NCI-H1436 (cell line): ENCODE measurements around the gene WNT8A.

ENCODE experiments used
- DNase-seq: peaks from one replicate; lab custom pipeline; 2025; lab: John Stamatoyannopoulos, UW

Gene WNT8A

GRCh38 chr5:138091685-138092084, 7.9 kb downstream of the WNT8A start:
- DNase-seq, result no peak

GRCh38 chr5:138092301-138092700, 8.5 kb downstream of the WNT8A start:
- no peak for DNase-seq

- no peak for DNase-seq
Observed at GRCh38 chr5:138093036-138093435, 9.2 kb downstream of the WNT8A start.

GRCh38 chr5:138095100-138095907, 11.5 kb downstream of the WNT8A start:
- DNase-seq, result no peak

GRCh38 chr5:138096363-138096762, 12.5 kb downstream of the WNT8A start:
- no peak for DNase-seq

- DNase-seq, result no peak
Observed at GRCh38 chr5:138096997-138097828, 13.4 kb downstream of the WNT8A start.

- no peak for DNase-seq
Observed at GRCh38 chr5:138102454-138103318, 18.9 kb downstream of the WNT8A start.

- no peak for DNase-seq
Observed at GRCh38 chr5:138103319-138103637, 19.4 kb downstream of the WNT8A start.

GRCh38 chr5:138105709-138106108, 21.9 kb downstream of the WNT8A start:
- no peak for DNase-seq

- DNase-seq, result no peak
Observed at GRCh38 chr5:138107213-138107612, 23.4 kb downstream of the WNT8A start.

GRCh38 chr5:138109463-138110265, 25.8 kb downstream of the WNT8A start:
- DNase-seq, result no peak

GRCh38 chr5:138110266-138110963, 26.6 kb downstream of the WNT8A start:
- no peak for DNase-seq

GRCh38 chr5:138111181-138111580, 27.3 kb downstream of the WNT8A start:
- no peak for DNase-seq

- no peak for DNase-seq
Observed at GRCh38 chr5:138111937-138112336, 28.1 kb downstream of the WNT8A start.

GRCh38 chr5:138115254-138115653, 31.4 kb downstream of the WNT8A start:
- no peak for DNase-seq

GRCh38 chr5:138128334-138128733, 44.5 kb downstream of the WNT8A start:
- DNase-seq, result no peak

- no peak for DNase-seq
Observed at GRCh38 chr5:138129347-138129746, 45.5 kb downstream of the WNT8A start.

GRCh38 chr5:138132543-138132942, 48.7 kb downstream of the WNT8A start:
- DNase-seq, result no peak

- DNase-seq, result peak; percentile 52
Observed at GRCh38 chr5:138138949-138139780, 55.3 kb downstream of the WNT8A start, which contains the start of gene NME5. Gene NME5, minus strand, starts transcription at chr5:138139428. Its CDS starts 648 bp downstream, at chr5:138138780.

- DNase-seq, result no peak
Observed at GRCh38 chr5:138139781-138140090, 55.9 kb downstream of the WNT8A start.
